Measurements from ENCODE around the gene GRAMD1B.
A peak's percentile ranks its signal among the peaks of the same experiment; 100 is the strongest.

GRAMD1B gene

DNA sequence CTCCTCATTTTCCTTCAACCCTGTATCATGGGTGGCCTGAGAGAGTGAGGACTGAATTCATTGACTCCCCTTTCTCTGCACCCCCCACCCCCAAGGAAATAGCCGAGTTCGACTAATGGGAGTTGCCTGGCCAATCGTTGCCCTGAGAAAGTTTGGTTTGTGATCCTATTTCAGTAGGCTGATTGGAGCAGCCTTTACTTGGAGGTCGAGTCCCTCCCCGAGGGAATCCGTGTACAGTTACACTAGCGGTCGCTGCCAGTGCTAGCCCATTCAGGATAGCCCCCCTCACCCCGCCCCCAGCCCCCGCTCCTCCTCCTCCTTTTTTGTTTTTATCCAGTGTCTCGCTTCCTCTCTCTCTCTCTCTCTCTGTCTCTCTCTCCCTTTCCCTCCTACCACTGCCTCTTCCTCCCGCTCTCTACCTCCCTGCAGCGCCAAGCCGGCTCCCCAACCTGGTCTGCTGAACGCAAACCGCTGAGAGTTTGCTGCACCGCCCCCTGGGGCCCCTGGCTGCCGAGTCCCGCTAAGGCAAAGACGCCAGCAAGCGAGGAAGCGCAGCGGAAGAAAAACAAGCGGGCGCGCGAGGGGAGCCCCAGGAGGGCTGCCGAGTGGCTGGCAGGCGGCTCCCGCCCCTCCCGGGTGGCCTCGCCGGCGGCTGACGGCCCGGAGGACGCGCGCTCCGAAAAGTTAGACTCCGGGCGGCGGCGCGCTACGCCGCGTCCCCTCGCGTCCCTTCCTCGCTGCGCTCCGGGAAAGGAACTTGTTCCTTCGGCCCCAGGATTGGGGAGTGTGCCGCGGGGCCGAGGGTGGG lies at the start of gene GRAMD1B:
Gene GRAMD1B (plus strand): TSS at position 357 of the 808 bp plus-strand sequence. CDS start 524 bp downstream, outside the sequence.
- peak in 8 of 58 donors; percentile 4 to 20 (median 14) for DNase-seq

DNA sequence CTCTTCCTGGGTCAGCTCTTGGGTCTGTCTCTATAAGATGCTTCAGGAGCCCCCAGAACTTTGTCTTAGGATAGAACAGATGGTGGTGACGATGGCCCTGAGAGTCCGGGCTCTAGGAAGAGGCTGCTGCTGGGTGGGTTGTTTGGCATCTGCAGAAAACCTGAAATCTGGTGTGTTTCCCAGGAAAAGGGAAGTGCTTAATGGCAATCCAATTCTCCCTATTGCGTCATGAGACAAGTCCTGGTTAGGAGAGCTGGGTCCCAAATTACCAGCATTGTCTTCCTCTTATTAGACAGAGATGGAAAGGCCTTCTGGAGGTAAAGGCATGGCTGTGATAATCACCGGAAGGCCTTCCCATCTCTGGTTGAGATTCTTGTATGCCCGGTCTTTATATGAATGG lies 48.9 kb upstream of the GRAMD1B start:
- no peak for DNase-seq

DNA sequence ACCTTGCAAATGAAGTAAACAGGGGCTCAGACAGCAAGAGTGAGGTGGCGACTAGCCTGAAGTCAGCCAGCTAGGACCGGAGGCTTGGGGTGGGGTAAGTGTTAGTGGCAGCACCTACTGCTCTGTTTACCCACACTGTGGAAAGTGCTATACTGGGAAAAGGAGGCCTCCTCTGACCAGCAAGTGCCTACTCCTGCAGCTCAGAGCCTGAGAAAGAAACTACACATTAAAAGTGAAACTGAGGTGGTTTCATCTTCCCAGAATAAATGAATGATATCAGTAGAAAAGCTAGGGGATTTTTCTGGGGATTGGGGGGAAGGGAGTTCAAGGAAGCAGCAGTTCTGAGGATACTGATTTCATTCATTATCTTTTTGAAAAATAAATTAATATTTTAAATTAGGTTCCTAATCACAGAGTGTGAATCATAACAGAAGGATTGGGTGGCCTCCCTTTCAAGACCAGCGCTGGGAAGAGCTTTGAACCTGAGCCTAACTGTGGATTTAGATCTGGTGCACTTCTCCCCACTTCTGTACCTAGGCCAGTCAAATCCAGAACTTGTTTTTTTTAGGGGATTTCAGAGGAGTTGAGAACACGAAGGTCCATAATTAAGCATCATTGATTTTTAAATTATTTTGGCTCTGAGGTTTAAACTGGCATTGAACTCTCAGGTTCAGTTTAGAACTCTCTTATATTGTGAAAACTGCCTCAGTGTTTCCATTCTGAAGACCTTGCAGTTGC lies 48.1 kb upstream of the GRAMD1B start:
- no peak for DNase-seq

DNA sequence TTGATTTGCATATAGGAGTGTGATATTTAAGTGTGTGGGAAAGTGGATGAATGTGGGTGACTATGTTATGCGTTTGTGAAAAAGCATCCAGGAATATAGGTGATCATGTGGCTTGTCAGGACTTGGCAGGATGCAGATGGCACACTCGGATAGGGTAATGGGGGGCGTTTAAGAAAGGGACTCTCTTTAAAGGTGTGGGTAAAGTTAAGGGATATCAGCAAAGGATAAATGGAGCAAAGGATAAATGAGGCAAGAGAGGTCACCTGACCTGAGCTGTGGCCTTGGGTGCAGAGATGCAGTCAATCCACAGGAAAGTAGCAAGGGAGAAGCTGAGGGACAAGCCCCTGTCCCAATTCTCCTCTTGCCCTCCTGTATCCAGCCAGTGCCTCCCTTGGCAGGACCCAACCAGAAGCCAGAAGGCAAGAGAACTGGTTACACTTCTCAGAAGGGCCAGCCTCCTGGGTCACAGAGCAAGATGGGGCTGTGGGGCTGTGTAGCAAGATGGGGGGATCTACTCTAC lies 47.5 kb upstream of the GRAMD1B start:
- no peak for DNase-seq

DNA sequence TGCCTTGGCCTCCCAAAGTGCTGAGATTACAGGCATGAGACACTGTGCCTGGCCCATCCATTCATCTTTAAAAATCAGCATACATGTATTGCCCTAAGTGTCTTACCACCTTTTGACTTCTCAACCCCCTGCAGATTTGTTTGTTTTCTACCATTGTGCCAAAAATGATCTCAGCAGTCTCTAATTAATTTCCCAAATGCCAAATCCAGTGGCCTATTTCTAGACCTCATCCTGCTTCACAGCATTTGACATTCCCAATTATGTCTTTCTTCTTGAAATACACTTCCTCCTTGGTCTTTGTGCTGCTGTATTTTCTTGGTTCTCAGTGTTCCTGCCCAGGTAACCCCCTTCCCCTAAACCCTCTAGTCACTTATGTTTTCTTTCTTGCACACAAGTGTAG lies 46.0 kb upstream of the GRAMD1B start:
- no peak for DNase-seq

DNA sequence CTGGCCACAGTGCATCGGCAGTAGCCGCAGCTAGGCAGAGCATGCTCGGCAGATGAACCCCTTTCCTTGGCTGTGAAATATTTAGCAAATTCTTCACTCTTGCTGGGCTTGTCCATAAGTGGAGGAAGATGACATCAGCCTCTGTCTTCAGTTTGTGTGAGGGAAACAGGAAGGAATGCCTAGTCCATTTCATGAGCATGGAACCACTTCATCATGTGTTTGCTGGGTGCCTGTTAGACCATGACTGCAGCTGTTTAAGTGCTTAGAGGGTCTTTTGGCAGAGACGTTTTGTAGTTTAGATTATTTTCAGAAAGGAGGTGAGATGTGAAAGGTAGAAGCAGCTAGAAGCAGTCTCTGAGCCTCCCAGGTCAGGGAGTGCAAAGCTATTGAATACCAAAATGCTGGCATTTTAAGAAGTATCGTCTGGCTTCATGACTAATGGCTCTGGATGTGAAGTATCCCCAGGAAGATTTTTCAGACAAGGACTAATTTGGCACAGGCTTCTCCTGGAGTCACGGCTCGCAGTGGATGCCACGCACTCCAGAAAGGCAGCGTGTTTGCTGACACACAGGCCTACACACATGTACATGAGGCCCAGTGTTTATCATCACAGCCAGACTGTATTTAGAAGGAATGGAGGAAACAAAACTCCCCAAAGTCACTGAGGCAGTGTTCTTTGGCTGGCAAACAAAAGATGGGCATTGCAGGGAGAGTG lies 43.1 kb upstream of the GRAMD1B start:
- DNase-seq, result no peak

DNA sequence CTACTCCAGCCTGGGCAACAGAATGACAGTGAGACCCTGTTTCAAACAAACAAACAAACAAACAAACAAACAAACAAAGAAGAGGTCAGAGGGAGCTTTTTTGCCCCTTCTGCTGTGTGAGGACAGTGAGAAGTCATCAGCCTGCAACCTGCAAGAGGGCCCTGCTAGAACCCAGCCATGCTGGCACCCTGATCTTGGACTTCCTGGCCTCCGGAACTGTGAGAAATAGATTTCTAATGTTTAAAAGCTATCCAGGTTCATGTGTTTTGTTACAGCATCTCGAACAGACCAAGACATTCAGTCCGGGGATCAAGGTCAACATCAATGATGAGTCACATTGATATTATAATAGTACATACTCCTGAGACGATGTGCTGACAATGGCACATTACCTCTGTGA lies 41.4 kb upstream of the GRAMD1B start:
- no peak for DNase-seq

DNA sequence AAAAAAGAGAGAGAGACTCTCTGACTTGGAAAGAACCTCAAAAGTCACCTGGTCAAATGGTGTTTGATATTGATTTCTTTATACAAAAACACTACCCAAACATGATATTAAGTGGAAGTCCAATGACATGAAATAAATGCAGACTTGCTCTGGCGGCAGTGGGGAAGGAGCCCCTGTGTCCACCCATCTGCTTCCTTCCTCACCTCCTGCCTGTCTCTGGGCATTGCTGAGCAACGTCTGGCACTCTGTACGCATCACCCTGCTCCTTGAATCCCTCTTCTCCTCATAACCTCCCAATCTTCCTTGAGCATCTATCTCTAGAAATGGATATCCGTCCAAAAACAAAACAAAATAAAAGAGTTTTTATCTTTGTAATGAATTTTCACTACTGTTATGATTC lies 39.9 kb upstream of the GRAMD1B start:
- DNase-seq, result no peak

DNA sequence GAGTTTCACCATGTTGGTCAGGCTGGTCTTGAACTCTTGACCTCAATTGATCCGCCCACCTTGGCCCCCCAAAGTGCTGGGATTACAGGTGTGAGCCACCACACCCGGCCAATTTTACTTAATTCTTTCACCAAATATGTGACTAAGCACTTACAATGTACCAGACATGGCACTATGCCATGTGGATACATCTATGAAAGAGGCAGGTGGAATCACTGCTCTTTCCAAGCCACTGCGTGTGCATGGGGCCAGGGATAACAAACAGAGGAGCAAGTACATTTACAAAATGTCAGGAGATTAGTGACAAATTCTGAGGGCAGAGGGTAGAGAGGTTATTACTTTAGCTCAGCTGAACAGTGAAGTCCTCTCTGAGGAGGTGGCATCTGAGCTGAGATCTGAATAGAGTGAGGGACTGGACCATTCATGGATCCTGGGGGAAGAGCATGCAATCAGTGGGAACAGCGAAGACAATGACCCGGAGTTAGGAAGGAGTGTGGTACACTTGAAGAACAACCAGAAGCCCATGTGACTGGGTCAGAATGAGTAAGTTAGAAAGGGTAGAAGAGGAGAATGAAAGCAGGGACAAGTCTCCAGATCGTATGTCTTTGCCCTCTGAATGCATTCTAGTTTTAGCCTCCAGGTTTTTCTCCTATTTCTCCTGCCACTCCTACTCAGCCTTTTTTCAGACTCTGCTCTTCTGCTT lies 38.3 kb upstream of the GRAMD1B start:
- no peak for DNase-seq

DNA sequence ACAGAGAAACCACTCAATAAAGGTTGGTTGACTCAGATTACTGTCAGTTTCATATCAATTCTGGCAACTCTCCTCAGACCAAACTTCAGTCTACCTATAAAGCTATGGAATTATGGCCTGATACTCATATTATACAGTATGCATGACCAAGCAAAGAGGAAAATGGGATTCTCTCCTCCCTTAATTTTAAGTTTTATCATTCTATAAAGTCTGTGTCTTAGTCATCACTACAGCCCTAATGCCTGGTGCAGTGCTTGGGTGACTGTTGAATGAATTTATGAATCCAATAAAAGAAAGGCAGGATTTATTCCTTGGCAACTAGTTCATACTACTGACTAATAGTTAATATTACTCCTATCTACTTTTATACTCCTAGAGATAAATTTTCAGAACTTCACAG lies 37.6 kb upstream of the GRAMD1B start:
- DNase-seq, result no peak

DNA sequence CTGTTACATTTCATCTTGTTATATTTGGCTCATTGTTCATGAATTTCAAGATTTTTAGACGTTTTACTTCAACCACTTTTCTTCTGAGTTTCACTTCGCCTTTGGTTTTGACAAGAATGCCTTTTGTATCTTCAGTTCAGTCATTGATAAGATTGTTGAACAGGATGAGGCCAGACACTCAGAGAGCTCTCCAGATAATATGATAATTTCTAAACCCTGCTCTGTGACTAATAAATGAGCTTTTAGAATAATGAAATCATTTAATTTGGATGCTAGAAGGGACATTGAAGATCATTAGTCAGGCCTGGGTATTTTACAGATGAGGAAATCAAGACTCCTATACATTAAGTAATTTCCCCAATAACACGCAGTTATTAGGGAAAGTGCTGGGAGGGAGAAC lies 37.2 kb upstream of the GRAMD1B start:
- DNase-seq, result no peak

DNA sequence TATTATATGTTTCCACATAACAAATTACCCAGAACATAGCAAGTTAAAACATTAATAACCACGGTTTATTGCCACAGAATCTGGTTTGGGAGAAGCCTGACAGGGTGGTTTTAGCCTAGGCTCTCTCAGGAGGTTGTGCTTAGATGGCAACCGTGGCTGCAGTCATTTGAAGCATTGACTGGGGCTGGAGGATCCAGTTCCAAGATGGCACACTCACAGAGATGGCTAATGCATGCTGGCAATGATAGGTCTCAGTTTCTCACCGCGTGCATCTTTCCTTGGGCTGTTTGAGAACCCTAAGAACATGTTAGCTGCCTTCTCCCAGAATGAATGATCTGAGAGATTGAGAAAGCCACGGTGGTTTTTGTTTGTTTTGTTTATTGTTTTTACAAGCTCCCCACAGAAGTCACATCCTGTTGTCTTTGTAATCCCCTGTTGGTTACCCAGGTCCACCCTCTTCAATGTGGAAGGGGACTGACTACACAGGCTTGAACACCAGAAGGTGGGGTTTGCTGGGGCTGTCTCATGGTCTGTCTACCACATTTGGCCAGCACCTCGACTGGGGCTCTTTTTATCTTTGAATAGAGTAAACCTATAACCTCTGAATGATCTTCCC lies 36.6 kb upstream of the GRAMD1B start:
- DNase-seq, result no peak

DNA sequence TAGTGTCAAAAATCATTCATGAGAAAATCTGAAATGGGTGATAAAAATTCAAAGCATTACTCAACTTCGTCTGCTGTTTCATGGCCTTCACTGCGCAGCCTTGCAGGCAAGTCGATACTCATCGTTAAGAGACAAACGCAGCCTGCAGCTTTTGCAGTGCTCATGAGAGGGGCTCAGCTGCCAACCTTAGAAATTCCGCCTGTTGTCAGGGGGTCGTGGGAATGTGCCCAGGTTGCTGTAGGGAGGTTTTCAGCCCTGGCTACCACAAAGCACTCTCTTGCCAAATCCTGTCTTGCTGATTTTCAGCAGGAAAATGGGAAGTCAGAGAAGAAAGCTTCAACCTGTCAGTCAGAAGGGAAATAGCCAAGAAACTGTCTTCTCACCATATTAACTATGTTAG lies 25.4 kb upstream of the GRAMD1B start:
- DNase-seq, result no peak

DNA sequence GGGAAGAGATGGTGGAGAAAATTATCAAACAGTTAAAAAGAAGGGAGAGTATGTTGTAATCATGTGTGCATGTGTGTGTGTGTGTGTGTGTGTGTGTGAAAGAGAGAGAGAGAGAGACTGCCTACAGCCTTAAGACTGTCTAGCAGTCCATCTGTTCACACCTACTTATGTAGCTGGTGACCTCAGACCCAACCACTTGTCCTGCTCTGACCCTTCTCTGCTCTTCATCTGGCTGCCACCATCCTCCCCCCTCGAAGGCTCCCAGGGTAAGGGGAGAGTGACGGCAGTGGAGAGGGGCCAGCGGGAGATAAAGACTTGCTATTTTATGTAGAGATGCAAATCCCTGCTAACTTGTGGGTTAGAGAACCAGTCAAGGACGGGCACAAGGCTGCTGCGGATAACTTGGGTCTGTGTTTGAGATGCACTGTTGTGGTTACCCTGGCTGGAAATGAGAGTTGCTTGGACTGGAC lies 24.9 kb upstream of the GRAMD1B start:
- no peak for DNase-seq

DNA sequence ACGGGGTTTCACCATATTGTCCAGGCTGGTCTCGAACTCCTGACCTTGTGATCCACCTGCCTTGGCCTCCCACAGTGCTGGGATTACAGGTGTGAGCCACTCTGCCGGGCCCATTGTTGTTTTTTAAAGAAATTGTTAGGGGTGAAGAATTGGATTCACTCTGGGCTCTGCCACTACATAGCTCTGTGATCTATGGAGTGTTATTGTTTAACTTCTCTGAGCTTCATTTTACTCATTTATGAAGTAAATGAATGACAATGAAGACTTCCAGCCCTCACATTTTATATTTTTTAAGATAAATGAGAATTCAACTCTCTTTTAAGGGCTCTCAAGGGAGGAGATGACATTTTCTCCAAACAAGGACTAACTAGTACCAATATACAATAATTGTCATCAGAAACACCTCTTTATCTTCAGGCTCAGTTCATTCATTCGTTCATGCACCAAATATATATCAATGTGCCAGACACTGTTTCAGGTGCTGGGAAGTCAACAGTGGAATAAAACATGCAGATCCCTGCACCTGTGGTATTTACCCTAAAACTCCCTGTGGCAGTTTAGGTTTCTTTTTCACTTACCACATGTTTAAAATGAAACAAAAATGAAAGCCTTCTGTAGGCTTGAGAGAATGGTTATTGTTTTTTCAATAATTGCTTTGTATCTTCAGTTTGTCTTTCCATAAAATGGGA lies 23.5 kb upstream of the GRAMD1B start:
- DNase-seq, result no peak

DNA sequence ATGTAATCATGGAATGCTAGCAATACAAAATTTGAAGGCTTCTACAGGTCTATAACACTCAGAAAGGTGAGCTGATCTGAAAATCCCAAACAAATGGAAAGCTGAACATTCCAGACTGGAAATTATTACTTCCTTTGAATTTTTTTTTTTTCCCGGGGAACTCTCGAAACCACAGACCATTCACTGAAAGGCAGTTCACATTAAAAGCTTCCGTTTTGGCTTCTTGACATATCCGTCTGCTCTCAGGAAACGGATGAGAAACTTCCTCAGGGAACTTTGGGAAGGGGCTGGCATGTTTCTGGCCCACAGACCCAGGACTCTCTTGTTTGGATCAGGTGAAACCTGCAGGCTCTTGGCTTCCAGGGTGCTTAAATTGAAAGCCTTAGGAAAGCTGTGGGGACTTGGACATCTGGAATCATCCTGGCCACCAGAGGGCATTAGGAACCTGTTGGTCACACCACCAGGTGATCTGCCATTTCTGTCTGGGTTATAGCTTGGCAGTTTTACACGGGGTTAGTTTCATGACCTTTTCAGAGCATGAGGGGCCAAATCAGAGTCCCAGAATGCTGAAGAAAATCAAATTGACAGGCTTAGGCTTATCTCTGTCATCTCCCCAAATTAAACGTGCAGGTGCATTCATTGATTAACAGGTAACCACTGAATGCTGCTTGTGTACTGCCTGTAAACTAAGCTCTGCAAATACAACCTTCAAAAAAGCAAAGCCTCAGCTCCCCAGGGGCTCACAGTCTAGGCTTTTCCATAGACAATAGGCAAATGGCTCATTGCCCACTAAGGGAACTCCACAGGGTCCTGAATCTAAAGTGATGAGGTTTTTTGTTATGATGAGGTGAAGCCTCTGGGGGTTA lies 22.7 kb upstream of the GRAMD1B start:
- peak in 11 of 58 donors; percentile 2 to 24 (median 11) for DNase-seq

DNA sequence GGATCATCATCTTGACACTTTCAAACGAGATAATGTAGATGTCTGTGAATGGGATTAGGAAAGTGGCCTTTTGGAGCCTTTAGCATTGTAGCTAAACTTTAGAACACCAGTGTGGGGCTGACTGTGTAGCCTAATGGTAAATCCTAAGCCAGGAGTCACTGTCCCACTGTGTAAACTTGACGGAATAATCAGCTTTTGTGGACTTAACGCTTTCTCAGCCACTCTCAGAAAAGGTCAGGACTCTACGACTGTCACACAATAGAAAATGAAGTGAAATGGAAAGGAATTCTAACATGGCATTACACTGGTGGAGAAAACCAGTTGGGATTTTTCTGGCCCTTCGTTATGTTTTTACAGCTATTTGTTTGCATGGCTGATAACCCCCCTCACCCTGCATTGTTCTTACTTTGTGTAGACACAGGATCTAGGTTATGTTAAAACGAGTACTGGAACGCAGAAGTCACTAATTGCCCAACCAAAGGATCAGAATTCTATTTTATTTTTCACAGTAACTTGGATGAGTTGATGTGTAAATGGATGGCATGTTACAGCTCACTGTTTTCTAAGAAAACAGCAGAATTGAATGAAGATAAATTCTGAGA lies 22.0 kb upstream of the GRAMD1B start:
- DNase-seq, result no peak

DNA sequence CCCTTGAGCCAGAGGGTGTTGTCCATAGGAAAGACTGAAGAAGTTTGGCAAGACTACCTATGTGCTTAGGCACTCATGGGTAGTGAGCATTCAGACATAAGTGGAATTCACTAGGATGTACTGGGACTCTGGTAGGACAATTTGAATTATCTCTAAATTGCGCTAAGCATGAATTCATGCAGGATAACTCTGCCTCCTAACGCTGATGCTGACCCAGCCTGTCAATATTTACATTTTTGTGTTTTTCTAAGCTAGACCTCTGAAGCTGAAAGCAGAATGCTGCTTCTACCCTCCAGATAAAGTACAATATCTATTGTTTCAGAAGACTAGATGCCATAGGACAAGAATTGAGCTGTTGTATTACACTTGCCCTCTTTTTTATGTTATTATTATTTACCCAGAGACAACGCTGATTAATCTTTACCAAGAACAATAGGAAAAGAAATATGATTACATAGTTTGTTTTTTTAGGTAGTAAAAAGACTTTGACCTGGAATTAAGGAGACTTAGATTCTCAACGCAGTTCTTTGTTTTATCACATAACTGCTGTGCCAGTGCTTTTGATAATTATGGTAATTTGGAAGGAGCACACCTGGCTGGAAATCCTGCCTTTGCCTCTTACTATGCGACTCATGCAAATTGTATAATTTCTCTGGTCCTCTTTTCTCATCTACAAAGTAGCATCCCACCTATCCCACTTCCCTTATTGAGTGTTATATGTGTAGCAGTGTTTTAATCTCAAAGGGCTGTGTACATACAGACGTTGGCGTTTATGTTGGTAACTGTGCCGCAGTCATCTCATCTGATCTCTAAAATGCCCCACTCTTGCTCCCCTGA lies 21.2 kb upstream of the GRAMD1B start:
- DNase-seq, result no peak

Measured in anterior cingulate cortex (tissue), 58 donors.